ENCODE results near the gene ZNF618.

The ZNF618 gene

GRCh38 chr9:114056527-114056926 is 180.4 kb downstream of the ZNF618 start:
- no peak overlapping the region for H3K4me3 ChIP-seq (ENCODE audit: low read depth, low read length)
- no peak overlapping the region for H3K27ac ChIP-seq
- no peaks in the 10 kb centered on the region for H3K27me3 ChIP-seq (replicated peaks)
- DNase-seq: no peak
- TF ChIP-seq CTCF (IDR thresholded peaks at IDR 0.05; ENCODE audit: low read depth, low read length, missing control alignments): no peak
- H3K36me3 ChIP-seq (replicated peaks): no peaks in the 10 kb centered on the region
- in situ Hi-C loops (cut with HindIII; ENCODE audit: low pct_ligation_motif_present, low sequenced_read_pairs): no loop called here

DNA sequence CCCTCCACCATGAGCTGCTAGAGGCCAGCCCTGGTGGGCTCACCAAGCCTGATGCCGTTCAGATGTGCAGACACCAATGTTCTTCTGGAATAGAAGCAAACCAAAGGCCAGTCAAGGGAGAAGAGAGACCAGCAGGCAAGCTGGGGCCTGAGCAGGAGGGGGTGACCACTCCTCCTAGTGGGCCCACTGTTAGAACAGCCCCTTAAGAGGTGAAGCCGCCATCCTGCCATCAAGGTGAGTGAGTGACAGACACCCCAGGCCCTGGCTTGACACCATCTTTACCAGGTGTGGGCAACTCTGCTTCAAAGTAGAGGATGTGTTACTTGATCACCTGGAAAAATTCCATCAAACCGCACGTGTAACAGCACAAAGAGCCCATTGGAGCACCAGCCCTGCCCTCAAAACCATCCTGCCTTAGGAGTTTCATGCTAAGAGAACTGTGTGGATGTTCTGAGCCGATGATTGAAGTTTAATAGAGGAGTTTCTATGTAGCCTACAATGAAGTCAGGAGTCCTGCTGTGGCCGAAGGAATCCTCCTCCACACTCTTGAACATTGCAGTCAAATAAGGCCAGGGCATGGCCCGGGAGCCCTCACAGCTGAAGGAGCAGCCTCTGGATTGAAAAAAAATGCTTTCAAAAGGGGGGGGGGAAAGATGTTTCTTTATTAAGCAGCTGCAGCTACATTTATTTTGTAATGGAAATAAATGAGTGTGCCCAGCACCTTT is 181.2 kb downstream of the ZNF618 start:
- Histone ChIP-seq H3K4me3 (ENCODE audit: low read depth, low read length) (no peak overlapping the region), H3K36me3 (replicated peaks) (no peaks in the 10 kb centered on the region), H3K27me3 (replicated peaks) (no peaks in the 10 kb centered on the region), H3K27ac (no peak overlapping the region)
- no peak for DNase-seq
- no peak for TF ChIP-seq CTCF (IDR thresholded peaks at IDR 0.05; ENCODE audit: low read depth, low read length, missing control alignments)
- in situ Hi-C loops (cut with HindIII; ENCODE audit: low pct_ligation_motif_present, low sequenced_read_pairs): no loop called here

- no peak for DNase-seq
- Histone ChIP-seq H3K4me3 (ENCODE audit: low read depth, low read length) (no peak overlapping the region), H3K27ac (no peak overlapping the region), H3K27me3 (replicated peaks) (no peaks in the 10 kb centered on the region), H3K36me3 (replicated peaks) (no peaks in the 10 kb centered on the region)
- TF ChIP-seq CTCF (IDR thresholded peaks at IDR 0.05; ENCODE audit: low read depth, low read length, missing control alignments): no peak
- in situ Hi-C loops (cut with HindIII; ENCODE audit: low pct_ligation_motif_present, low sequenced_read_pairs): no loop called here
Measured at GRCh38 chr9:114058688-114059046, 182.6 kb downstream of the ZNF618 start.

DNA sequence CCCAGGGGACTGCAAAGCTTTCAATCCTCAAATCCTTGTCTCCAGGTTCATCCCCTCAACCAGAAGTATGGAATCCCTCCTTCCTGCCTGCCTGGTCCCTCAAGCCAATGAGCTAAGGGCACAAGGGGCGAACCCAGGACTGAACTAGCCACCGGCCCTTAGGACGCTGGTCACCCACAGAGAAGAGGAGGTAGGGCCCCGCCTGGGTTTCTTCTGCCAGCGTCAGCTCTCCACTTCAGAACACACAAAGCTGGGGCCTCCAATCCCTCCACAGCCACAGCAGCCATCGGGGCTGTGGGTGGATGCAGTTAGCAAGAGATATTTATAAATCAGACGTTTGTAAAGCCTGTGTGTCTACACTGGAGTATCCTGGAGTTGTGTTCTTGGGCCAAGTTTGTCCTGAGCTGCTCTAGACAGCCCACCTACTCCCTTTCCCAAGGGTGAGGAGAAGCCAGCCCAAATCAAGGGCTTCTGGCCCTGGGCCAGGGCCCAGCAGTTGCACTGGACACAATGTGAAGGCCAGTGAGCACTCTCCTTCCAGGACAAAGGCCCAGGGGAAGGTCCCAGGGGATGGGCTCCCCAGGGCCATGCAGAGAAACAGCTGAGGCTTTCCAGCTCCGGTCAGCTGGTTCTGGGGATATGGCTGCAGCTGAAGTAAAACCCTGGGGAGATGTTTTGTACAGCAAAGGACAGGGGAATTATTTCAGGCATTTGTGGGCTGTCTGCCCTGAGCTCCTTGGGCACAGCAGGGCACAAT is 183.1 kb downstream of the ZNF618 start:
- no peak overlapping the region for H3K27ac ChIP-seq
- DNase-seq: no peak
- in situ Hi-C loops (cut with HindIII; ENCODE audit: low pct_ligation_motif_present, low sequenced_read_pairs): no loop called here
- no peak overlapping the region for H3K4me3 ChIP-seq (ENCODE audit: low read depth, low read length)
- TF ChIP-seq CTCF (IDR thresholded peaks at IDR 0.05; ENCODE audit: low read depth, low read length, missing control alignments): no peak
- H3K36me3 ChIP-seq (replicated peaks): no peaks in the 10 kb centered on the region
- H3K27me3 ChIP-seq (replicated peaks): peaks cover 2% of the 10 kb centered on the region

DNA sequence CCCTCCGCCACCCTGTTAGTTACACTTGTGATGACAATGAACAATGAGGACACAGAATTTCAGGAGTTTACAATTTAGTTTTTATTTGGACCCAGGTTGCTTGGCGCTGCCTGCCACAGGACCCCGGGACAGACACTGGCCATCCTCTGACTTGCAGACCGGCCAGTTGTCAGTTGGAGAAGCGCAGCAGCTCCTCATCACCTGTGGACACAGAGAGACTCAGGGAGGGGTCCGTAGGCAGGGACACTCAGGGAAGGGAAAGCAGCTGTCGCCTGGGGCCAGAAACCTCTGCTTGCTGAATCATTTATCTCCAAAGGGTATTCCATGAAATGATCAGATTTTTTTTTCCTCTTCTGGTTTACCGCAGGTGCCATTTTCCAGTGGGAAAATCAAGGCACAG is 184.0 kb downstream of the ZNF618 start:
- Histone ChIP-seq H3K4me3 (ENCODE audit: low read depth, low read length) (no peak overlapping the region), H3K27ac (no peak overlapping the region), H3K27me3 (replicated peaks) (peaks cover 2% of the 10 kb centered on the region), H3K36me3 (replicated peaks) (no peaks in the 10 kb centered on the region)
- no peak for DNase-seq
- in situ Hi-C loops (cut with HindIII; ENCODE audit: low pct_ligation_motif_present, low sequenced_read_pairs): no loop called here
- no peak for TF ChIP-seq CTCF (IDR thresholded peaks at IDR 0.05; ENCODE audit: low read depth, low read length, missing control alignments)
